ENCODE results near the gene TBC1D9. TPM values are rescaled to one million over a fixed set of nuclear protein-coding genes. Genes with fewer than 3 reads are reported as not detected.

TBC1D9 gene
- total RNA-seq, 2 experiments from 2014 or later = 0.20 to 0.33 TPM

GRCh38 chr4:140668111-140668510, 88.1 kb downstream of the TBC1D9 start:
- POLR2A ChIA-PET = no interaction called here
- no peaks in the 10 kb centered on the region for H3K4me1 Mint-ChIP-seq (ENCODE audit: low read depth)

GRCh38 chr4:140666889-140667614, 89.1 kb downstream of the TBC1D9 start:
- H3K4me1 Mint-ChIP-seq (ENCODE audit: low read depth) = no peaks in the 10 kb centered on the region
- Histone ChIP-seq H3K4me1 (ENCODE audit: insufficient read depth, low read length) (peaks cover 3% of the 10 kb centered on the region), H3K27ac (ENCODE audit: low read depth in 1 of 2, low read length in 2 of 2) (no peak overlapping the region), H3K4me3 (ENCODE audit: low read length) (no peak overlapping the region), H3K9me3 (ENCODE audit: control insufficient read depth in 1 of 2, insufficient read depth in 1 of 2, low read length in 2 of 2) (no peaks in the 10 kb centered on the region), H3K36me3 (ENCODE audit: insufficient read depth, low read length) (no peaks in the 10 kb centered on the region), H3K27me3 (ENCODE audit: control insufficient read depth in 1 of 2, insufficient read depth in 2 of 2, low read length in 2 of 2) (no peaks in the 10 kb centered on the region)
- no peak for TF ChIP-seq CTCF (IDR thresholded peaks at IDR 0.05)
- intact Hi-C loops (cut with DNase I, micrococcal nuclease) = no loop called here
- ATAC-seq (ENCODE audit: poor library complexity) = no peak
- H3K36me3 Mint-ChIP-seq (ENCODE audit: low read depth) = no peaks in the 10 kb centered on the region
- no peaks in the 10 kb centered on the region for H3K27me3 Mint-ChIP-seq
- DNase-seq = no peak
- no peak overlapping the region for H3K27ac Mint-ChIP-seq
- H3K4me3 Mint-ChIP-seq = no peak overlapping the region
- ChIA-PET POLR2A (no interaction called here), CTCF (no interaction called here)
- no peaks in the 10 kb centered on the region for H3K9me3 Mint-ChIP-seq

More at GRCh38 chr4:140668111-140668510, 88.1 kb downstream of the TBC1D9 start:
- no peaks in the 10 kb centered on the region for H3K36me3 ChIP-seq (ENCODE audit: insufficient read depth, low read length)
- peaks cover 3% of the 10 kb centered on the region for H3K4me1 ChIP-seq (ENCODE audit: insufficient read depth, low read length)
- H3K9me3 ChIP-seq (ENCODE audit: control insufficient read depth in 1 of 2, insufficient read depth in 1 of 2, low read length in 2 of 2) = no peaks in the 10 kb centered on the region
- H3K27ac ChIP-seq (ENCODE audit: low read depth in 1 of 2, low read length in 2 of 2) = no peak overlapping the region
- no peak for ATAC-seq (ENCODE audit: poor library complexity)
- H3K9me3 Mint-ChIP-seq = no peaks in the 10 kb centered on the region
- H3K4me3 Mint-ChIP-seq = no peak overlapping the region
- no peak overlapping the region for H3K27ac Mint-ChIP-seq
- H3K36me3 Mint-ChIP-seq (ENCODE audit: low read depth) = no peaks in the 10 kb centered on the region
- no peak for DNase-seq
- TF ChIP-seq CTCF (IDR thresholded peaks at IDR 0.05) = no peak
- intact Hi-C loops (cut with DNase I, micrococcal nuclease) = no loop called here
- no peaks in the 10 kb centered on the region for H3K27me3 Mint-ChIP-seq
- no peak overlapping the region for H3K4me3 ChIP-seq (ENCODE audit: low read length)
- CTCF ChIA-PET = no interaction called here
- no peaks in the 10 kb centered on the region for H3K27me3 ChIP-seq (ENCODE audit: control insufficient read depth in 1 of 2, insufficient read depth in 2 of 2, low read length in 2 of 2)

GRCh38 chr4:140662082-140662869, 93.9 kb downstream of the TBC1D9 start:
- Histone ChIP-seq H3K36me3 (ENCODE audit: insufficient read depth, low read length) (no peaks in the 10 kb centered on the region), H3K27ac (ENCODE audit: low read depth in 1 of 2, low read length in 2 of 2) (no peak overlapping the region), H3K4me1 (ENCODE audit: insufficient read depth, low read length) (peaks cover 3% of the 10 kb centered on the region), H3K4me3 (ENCODE audit: low read length) (no peak overlapping the region), H3K9me3 (ENCODE audit: control insufficient read depth in 1 of 2, insufficient read depth in 1 of 2, low read length in 2 of 2) (no peaks in the 10 kb centered on the region), H3K27me3 (ENCODE audit: control insufficient read depth in 1 of 2, insufficient read depth in 2 of 2, low read length in 2 of 2) (no peaks in the 10 kb centered on the region)
- ATAC-seq (ENCODE audit: poor library complexity) = no peak
- H3K36me3 Mint-ChIP-seq (ENCODE audit: low read depth) = no peaks in the 10 kb centered on the region
- ChIA-PET POLR2A (no interaction called here), CTCF (interaction anchor here (1.1 kb wide), 1 partner anchor 59 kb away, joined by 3 read pairs; no protein-coding TSS in a partner anchor)
- H3K27me3 Mint-ChIP-seq = no peaks in the 10 kb centered on the region
- H3K9me3 Mint-ChIP-seq = no peaks in the 10 kb centered on the region
- no peak overlapping the region for H3K4me3 Mint-ChIP-seq
- TF ChIP-seq CTCF (IDR thresholded peaks at IDR 0.05) = no peak
- no peaks in the 10 kb centered on the region for H3K4me1 Mint-ChIP-seq (ENCODE audit: low read depth)
- intact Hi-C loops (cut with DNase I, micrococcal nuclease) = no loop called here
- DNase-seq = no peak
- H3K27ac Mint-ChIP-seq = no peak overlapping the region

Measured in CD4-positive, alpha-beta T cell (primary cell).